HCT116 (cell line): ENCODE measurements around the gene ADGRF4.

ENCODE experiments used
- CTCF ChIP-seq, 3 experiments: fragments of 200-600 bp in 1 of 3; sonication (generic) in 1 of 3; IDR thresholded peaks in 2 of 3; conservative IDR thresholded peaks in 1 of 3; 2 replicates each; pipeline ENCODE4 v1.5.1; 2012 to 2017; ENCODE audit warnings: low read depth in 2 of 3, low read length in 2 of 3, antibody characterized with exemption in 1 of 3, borderline replicate concordance in 1 of 3, control low read depth in 1 of 3, mild to moderate bottlenecking in 1 of 3, mixed read lengths in 1 of 3, mixed run types in 1 of 3, moderate library complexity in 1 of 3; ENCODE audit not compliant: insufficient read depth in 1 of 3
- EZH2 ChIP-seq: fragments of 200-600 bp; sonication (generic); IDR thresholded peaks from 2 replicates; pipeline ENCODE4 v1.6.1; 2017; ENCODE audit warnings: antibody characterized with exemption, mixed run types
- FOSL1 ChIP-seq: IDR thresholded peaks from 2 replicates; pipeline ENCODE4 v1.6.1; 2012; ENCODE audit warnings: low read depth
- MAX ChIP-seq: IDR thresholded peaks from 2 replicates; pipeline ENCODE4 v1.6.1; 2012
- POLR2AphosphoS5 ChIP-seq: IDR thresholded peaks from 2 replicates; pipeline ENCODE4 v1.6.1; 2011; ENCODE audit warnings: mild to moderate bottlenecking, low read depth, low read length, moderate library complexity
- REST ChIP-seq: IDR thresholded peaks from 2 replicates; pipeline ENCODE4 v1.6.1; 2012; ENCODE audit warnings: low read depth
- YY1 ChIP-seq: IDR thresholded peaks from 2 replicates; pipeline ENCODE4 v1.6.1; 2011; ENCODE audit warnings: low read length, low read depth, moderate library complexity, mild to moderate bottlenecking; ENCODE audit not compliant: insufficient replicate concordance; ENCODE audit errors: extremely low read depth

- TF ChIP-seq CTCF (IDR thresholded peaks at IDR 0.05 in 2 of 3, conservative IDR thresholded peaks at IDR 0.05 in 1 of 3; ENCODE audit: borderline replicate concordance in 1 of 3, insufficient read depth in 1 of 3, low read depth in 2 of 3, low read length in 2 of 3): no peak
- no peak for TF ChIP-seq POLR2AphosphoS5
- no peak for TF ChIP-seq EZH2
- no peak for TF ChIP-seq MAX
- no peak for TF ChIP-seq FOSL1
- TF ChIP-seq YY1: no peak
- no peak for TF ChIP-seq REST
These were observed 68.7 kb downstream of the ADGRF4 start for GRCh38 chr6:47767102-47767501.
